ENCODE measurements around the gene LRRFIP1.
A peak's percentile ranks its signal among the peaks of the same experiment; 100 is the strongest.

Gene LRRFIP1

DNA sequence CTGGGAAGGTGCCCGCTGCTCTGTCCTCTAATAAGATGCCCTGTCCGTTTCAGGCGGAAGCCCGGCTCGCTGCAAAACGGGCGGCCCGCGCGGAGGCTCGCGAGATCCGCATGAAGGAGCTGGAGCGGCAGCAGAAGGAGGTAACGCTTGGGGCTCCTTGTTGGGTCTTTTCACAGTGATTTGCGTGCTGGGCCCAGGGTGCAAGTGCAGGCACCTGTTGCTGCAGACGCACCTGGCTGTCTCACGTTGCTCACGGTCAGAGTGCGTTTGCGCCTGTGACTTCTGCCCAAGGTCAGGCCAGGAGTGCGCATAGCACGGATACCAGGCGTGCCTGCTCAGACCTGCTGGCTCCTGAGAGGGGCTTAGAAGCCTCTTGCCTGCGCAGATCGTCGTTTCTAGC is 81.1 kb downstream of the LRRFIP1 start:
- no peak for DNase-seq

DNA sequence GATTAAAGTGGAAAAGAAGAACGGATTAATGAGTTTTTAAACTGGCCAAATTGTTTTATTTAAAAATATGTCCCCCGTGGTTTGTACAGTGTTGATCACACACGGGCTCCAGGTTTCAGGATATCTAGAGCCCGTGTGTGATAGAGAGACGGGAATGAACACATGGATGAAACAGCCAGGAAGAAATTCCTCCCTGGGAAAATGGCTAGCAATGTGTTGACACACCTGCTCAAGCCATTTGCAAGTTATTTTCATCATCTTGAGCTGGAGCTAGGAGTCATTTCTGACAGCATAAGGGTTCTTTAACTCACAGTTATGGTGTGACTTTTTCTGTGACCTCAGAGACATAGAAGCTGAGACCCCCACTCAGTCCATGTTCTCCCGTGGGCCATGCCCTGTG is 81.6 kb downstream of the LRRFIP1 start:
- DNase-seq, result no peak

- no peak for DNase-seq
Observed at GRCh38 chr2:237711458-237712150, 84.2 kb downstream of the LRRFIP1 start.

DNA sequence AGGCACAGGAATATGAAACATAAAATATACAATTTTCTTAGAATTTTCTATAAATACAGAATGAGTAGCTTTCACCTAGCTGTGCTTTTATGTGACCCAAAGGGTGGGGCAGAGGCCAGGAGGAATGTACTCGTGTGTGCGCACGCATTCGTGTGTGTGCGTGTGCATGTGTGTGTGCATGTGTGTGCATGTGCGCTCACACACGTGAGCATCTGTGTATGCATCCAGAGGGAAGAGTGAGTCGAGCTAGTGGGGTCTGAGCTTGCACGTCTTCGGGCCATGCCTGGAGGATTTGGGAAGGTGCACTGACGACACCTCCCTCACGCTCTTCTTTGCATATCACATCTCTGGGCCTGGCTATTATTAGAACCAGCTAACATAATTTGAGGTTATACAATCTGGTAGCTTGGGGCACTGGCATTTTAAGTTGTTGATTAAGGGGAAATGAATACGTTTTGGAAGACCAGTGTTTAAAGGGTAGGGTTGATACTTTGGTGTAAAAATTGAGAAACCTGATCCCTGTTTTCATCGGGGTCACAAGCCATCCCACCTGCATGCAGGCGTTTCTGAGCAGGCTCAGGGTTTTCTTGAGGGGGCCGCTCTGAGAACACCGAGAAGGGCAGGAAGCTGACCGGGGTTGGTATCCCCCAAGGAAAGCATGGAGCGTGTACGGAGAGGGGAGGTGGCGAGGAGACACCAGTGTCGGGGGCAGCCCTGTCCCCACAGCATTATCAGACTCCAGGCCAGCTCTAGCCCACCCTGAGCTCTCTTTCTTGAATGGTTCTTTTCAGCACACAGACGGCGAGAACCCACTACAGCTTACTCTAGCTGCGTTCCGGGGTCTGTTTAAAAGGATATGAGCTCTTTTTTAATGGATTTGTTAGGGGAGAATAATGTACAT is 85.3 kb downstream of the LRRFIP1 start:
- DNase-seq, result no peak

GRCh38 chr2:237714690-237715458 is 87.5 kb downstream of the LRRFIP1 start:
- no peak for DNase-seq

DNA sequence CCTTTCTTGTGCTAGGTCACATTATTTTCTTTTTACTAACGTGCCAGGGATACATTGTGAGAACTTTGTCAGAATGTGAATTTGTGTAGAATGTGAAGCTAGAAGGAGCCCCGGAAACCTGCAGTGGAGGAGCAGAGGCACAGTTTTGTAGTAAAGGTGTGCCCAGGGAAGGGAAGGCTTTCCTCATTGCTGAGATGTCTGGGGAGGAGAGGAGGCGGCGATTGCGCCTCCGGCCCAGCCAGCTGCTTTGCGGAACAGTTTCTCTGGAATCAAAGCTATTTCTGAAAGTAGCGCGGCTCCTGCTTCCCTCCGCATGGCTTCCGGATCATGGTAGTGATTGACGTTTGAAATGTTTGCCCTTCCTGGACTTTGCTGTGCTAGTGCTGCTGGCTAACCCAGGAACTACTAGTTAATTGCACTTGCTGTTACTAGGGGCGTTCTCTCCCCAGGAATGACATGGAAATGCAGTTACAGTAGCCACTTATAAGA is 88.1 kb downstream of the LRRFIP1 start:
- no peak for DNase-seq

- DNase-seq, result no peak
Observed at GRCh38 chr2:237716011-237716410, 88.6 kb downstream of the LRRFIP1 start.

DNA sequence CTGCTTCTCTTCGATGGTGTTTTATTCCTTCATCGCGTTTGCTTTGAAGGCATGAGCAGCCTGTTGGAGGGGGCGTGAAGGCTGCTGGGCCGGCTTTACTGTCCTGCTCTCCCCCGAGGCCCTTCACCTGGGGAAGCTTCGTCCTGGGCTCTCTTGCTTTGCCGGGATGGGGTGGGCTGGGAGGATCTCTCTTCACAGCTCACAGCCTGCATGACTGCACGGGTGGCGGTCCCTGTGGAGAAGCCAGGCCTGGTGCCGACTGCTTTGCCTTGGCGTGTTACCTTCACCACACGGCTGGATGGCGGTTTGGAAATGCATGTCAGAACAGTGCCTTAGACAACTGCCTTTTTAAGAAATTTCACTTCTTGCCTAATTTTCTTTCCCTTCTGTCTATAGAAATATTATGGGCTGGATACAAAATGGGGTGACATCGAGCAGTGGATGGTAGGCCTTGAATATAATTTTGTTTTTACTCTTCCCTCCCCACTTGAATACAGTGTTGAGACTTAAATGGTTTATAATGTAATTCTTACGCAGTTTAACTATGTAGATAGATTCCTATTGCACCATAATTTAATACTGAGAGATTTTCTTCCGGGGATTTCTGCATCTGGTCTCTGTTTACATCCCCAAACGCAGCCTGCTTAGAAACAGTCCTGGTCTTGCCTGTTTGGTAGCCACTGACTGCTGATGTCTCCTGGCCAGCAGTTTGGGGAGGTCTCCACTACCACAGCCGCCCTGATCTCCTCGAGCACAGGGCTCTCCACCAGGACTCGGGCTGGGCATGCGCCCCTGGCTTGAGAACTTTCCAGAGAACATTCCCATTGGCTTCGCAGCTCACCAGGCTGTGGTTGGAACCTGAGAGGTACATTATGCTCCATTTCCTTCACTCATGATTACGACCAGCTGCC is 90.2 kb downstream of the LRRFIP1 start:
- no peak for DNase-seq

DNA sequence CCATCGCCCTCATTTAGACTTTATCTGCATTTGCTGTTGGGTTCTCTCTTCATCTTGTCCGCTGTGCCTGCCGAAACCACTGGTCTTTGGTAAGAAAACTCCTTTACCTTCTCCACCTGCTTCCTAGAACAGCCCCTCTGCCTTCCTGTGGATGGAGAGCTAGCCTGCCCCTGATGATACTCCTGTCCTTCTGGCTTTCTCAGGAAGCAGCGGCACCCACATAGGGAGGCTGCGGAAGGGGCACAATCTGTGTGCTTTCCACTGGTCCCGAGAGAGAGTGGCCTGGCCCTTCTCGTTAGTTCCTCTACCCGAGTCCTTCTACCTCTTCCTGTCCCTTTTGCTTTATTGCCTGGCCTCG is 90.9 kb downstream of the LRRFIP1 start:
- DNase-seq, result no peak

- no peak for DNase-seq
Observed at GRCh38 chr2:237720444-237720843, 93.1 kb downstream of the LRRFIP1 start.

DNA sequence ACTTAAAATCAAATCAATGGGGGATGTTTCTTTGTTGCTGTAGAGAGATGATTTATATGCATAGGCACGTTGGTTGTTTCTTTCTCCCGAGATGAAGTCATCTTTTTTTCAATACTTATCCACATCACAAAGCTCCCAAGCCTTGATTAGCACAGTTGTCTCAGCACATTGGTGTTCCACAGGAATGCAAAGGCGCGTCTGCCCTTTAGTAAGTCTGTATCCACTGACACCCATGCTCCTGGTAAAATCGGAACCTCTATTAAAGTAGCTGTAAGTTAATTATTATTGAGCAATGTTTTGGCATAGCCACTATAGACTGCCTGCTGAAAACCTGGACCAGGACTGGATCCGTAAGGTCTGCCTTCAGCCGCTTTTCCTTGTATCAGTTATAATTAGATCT is 93.6 kb downstream of the LRRFIP1 start:
- no peak for DNase-seq

DNA sequence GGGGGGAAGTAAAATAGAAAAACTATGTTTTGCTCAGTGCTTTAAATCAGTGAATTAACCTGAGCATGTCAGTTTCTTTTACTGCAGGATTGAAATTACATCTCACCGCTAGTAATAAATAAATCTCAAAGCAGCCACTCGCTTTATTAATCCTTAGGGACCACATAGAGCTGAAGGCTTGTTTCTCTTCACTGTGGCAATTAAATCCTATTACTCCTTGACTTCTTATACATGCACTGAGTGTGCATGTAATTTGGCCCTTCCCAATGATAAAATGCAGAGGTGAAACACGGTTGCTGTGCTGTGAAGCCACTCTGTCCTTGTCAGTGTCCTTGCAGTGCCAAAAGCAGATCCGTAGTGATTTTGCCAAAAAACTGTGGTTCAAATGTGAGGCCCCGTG is 94.1 kb downstream of the LRRFIP1 start:
- DNase-seq, result no peak

GRCh38 chr2:237722616-237723015 is 95.2 kb downstream of the LRRFIP1 start:
- DNase-seq, result no peak

- DNase-seq, result no peak
Observed at GRCh38 chr2:237723023-237723422, 95.6 kb downstream of the LRRFIP1 start.

GRCh38 chr2:237723602-237724001 is 96.2 kb downstream of the LRRFIP1 start:
- DNase-seq, result no peak

GRCh38 chr2:237724811-237725478 is 97.6 kb downstream of the LRRFIP1 start:
- DNase-seq, result no peak

GRCh38 chr2:237725661-237726060 is 98.3 kb downstream of the LRRFIP1 start:
- DNase-seq, result no peak

- no peak for DNase-seq
Observed at GRCh38 chr2:237726401-237726830, 99.0 kb downstream of the LRRFIP1 start.

- DNase-seq, result no peak
Observed at GRCh38 chr2:237727363-237727762, 100.0 kb downstream of the LRRFIP1 start.

- DNase-seq, result no peak
Observed at GRCh38 chr2:237729681-237730475, 102.5 kb downstream of the LRRFIP1 start.

DNA sequence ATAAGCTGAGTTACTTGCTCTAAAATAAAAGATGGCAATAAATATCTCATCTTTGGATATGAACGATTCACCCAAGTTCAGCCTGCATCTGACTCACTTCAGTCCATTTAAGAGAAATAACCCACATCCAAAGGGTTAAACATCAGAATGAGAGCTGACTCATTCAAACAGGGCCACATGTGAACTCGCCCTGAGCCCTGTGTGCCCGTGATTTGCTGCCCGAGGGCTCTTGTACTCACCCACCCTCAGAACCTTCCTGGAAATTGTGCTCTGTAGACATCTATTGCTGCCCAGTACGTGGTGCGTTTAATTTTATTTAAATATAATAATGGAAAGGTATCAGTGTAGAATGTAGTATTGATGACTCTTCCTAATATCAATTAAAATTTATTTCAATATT is 104.3 kb downstream of the LRRFIP1 start:
- DNase-seq, result peak; percentile 71

All from stimulated activated CD8-positive, alpha-beta memory T cell treated with anti-CD3 and anti-CD28 coated beads, Interleukin-4, amount 100 ng/mL, for 48 hours (primary cell).